ENCODE data around the gene HAT1. TPM values are rescaled to one million over a fixed set of nuclear protein-coding genes. Genes with fewer than 3 reads are reported as not detected.
A peak's percentile ranks its signal among the peaks of the same experiment; 100 is the strongest.

The HAT1 gene
- total and polyA plus RNA-seq, 12 donors: 6.2 to 45.5 (median 36.6) TPM

DNA sequence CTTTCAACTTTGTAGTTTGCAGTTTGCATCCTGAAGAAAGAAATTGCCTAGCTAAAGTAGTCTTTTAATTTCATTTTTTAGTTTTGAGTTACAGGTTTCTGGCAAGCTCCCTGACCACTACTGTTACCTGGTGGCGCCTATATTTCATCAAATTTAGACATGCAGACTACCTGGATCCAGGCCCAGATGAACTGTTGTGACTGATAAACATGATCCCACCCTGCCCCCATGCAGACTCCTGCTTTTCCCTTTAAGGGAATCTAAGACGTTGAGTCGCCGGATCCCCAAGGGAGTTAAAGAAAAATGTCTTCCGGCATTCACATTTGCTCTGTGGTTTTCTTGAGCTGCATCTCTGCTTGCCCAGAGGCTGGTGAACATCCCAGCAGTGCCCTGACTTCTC is 99.7 kb downstream of the HAT1 start:
- Histone ChIP-seq H3K4me3 (peak overlapping the region in 5 of 10 donors; percentile 18 to 30 (median 26)), H3K9me3 (no peaks in the 10 kb centered on the region), H3K27me3 (no peaks in the 10 kb centered on the region), H3K27ac (no peak overlapping the region), H3K36me3 (no peaks in the 10 kb centered on the region), H3K4me1 (peaks cover 0 to 23% (median 0%) of the 10 kb centered on the region in 9 donors)
- ATAC-seq (no peak), DNase-seq (peak in 1 of 2 donors; percentile 6)
- no peak for TF ChIP-seq CTCF (IDR thresholded peaks at IDR 0.05)
- intact Hi-C loops (cut with DNase I): no loop called here
- WGBS, 2 donors: 37 to 46% methylated on average over 5 of the region's 5 CpGs

DNA sequence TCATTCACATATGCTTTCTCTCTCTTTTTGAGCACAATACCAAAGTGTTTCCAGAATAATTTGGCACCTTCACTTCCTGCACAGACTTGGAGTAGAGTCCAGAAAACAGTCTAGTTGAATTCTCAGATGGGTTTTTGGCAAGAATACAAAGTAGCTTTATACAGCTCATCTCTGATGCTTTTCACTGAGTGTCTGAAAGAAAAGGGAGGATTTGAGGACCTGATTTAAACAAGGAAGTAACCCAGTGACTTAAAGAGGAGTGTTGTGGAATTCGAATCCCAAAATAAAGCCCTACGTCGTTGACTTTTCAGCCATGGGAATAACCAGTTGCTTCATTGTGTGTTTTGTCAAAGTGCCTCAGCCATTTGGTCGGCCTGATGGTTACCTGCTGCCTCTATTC is 109.3 kb downstream of the HAT1 start:
- H3K27ac ChIP-seq: no peak overlapping the region
- DNase-seq: no peak
- 44 to 45% methylated on average over 4 of the region's 4 CpGs for WGBS, 2 donors
- no peak for TF ChIP-seq CTCF (IDR thresholded peaks at IDR 0.05)
- no peaks in the 10 kb centered on the region for H3K36me3 ChIP-seq
- intact Hi-C loops (cut with DNase I): no loop called here
- no peak overlapping the region for H3K4me3 ChIP-seq
- H3K27me3 ChIP-seq: no peaks in the 10 kb centered on the region
- no peak for ATAC-seq
- no peaks in the 10 kb centered on the region for H3K9me3 ChIP-seq
- H3K4me1 ChIP-seq: no peaks in the 10 kb centered on the region

Other genes starting within 250 kb of the HAT1 start
- gene DYNC1I2, start 235.0 kb upstream of the HAT1 start, total RNA-seq: 10 to 100 TPM; 63.3 to 81.4 (median 72.5) TPM
- gene DYNC1I2, start 235.0 kb upstream of the HAT1 start, polyA plus RNA-seq: 10 to 100 TPM; 76.3 to 79.0 TPM
- gene SLC25A12, start 28.2 kb upstream of the HAT1 start, total RNA-seq: 100 to 1,000 TPM in 9 of 10 donors, 10 to 100 TPM in 1; 86.4 to 169 (median 123) TPM
- gene SLC25A12, start 28.2 kb upstream of the HAT1 start, polyA plus RNA-seq: 10 to 100 TPM; 37.5 to 37.6 TPM
- 1 to 10 TPM; 3.7 to 8.3 (median 6.1) TPM for gene METAP1D, start 77.5 kb downstream of the HAT1 start, total RNA-seq
- 1 to 10 TPM; 3.4 to 7.8 TPM for gene METAP1D, start 77.5 kb downstream of the HAT1 start, polyA plus RNA-seq
- under 1 TPM in 1 of 10 donors, not detected in 9; 0.41 TPM for gene DLX1, start 163.0 kb downstream of the HAT1 start, total RNA-seq
- under 1 TPM in 1 of 2 donors, not detected in 1; 0.10 TPM for gene DLX1, start 163.0 kb downstream of the HAT1 start, polyA plus RNA-seq
- under 1 TPM in 1 of 10 donors, not detected in 9; 0.11 TPM for gene DLX2, start 180.4 kb downstream of the HAT1 start, total RNA-seq
- gene DLX2, start 180.4 kb downstream of the HAT1 start, polyA plus RNA-seq: not detected